H9 (cell line): ENCODE results near the gene VAV1. TPM values are rescaled to one million over a fixed set of nuclear protein-coding genes. Genes with fewer than 3 reads are reported as not detected.

Source experiments
- DNase-seq: peaks from one replicate; pipeline ENCODE4 v3.0.0-alpha.2; 2017
- H2AFZ ChIP-seq: one replicate; pipeline ENCODE4 v1.6.1; 2013; ENCODE audit warnings: mild to moderate bottlenecking, low read length, control low read depth, moderate library complexity
- H2AK5ac ChIP-seq: 2 replicates; pipeline ENCODE4 v1.6.1; 2013; ENCODE audit warnings: low read length, control low read depth, mixed read lengths; ENCODE audit not compliant: insufficient read length
- H2BK120ac ChIP-seq: one replicate; pipeline ENCODE4 v1.6.1; 2013; ENCODE audit warnings: low read depth, mild to moderate bottlenecking, low read length, control low read depth, inconsistent platforms; ENCODE audit not compliant: poor library complexity, severe bottlenecking
- H2BK12ac ChIP-seq: 2 replicates; pipeline ENCODE4 v1.6.1; 2013; ENCODE audit warnings: low read length, control low read depth, mixed read lengths, low read depth; ENCODE audit not compliant: insufficient read length
- H2BK15ac ChIP-seq: 2 replicates; pipeline ENCODE4 v1.6.1; 2013; ENCODE audit warnings: low read depth, low read length, control low read depth
- H2BK20ac ChIP-seq: one replicate; pipeline ENCODE4 v1.6.1; 2013; ENCODE audit warnings: low read depth, mild to moderate bottlenecking, low read length, control low read depth, inconsistent platforms; ENCODE audit not compliant: poor library complexity, severe bottlenecking
- H2BK5ac ChIP-seq: 2 replicates; pipeline ENCODE4 v1.6.1; 2013; ENCODE audit warnings: low read length, control low read depth, mixed read lengths; ENCODE audit not compliant: insufficient read length
- H3K14ac ChIP-seq: 2 replicates; pipeline ENCODE4 v1.6.1; 2013; ENCODE audit warnings: low read length, control low read depth; ENCODE audit not compliant: insufficient read depth
- H3K18ac ChIP-seq: 2 replicates; pipeline ENCODE4 v1.6.1; 2013; ENCODE audit warnings: low read depth, mild to moderate bottlenecking, mixed read lengths, low read length, control low read depth; ENCODE audit not compliant: insufficient read length
- H3K23ac ChIP-seq: 2 replicates; pipeline ENCODE4 v1.6.1; 2013; ENCODE audit warnings: low read length, control low read depth, mixed read lengths, low read depth; ENCODE audit not compliant: insufficient read length
- H3K23me2 ChIP-seq: 2 replicates; pipeline ENCODE4 v1.6.1; 2013; ENCODE audit warnings: low read depth, mild to moderate bottlenecking, mixed read lengths, low read length, control low read depth; ENCODE audit not compliant: insufficient read length, poor library complexity, severe bottlenecking
- H3K27ac ChIP-seq: 2 replicates; pipeline ENCODE4 v1.5.1; 2013; ENCODE audit warnings: low read length, control low read depth, mixed read lengths, low read depth; ENCODE audit not compliant: insufficient read length
- H3K27me3 ChIP-seq: 2 replicates; pipeline ENCODE4 v1.6.1; 2013; ENCODE audit warnings: low read length, control low read depth, inconsistent platforms; ENCODE audit not compliant: insufficient read depth
- H3K4ac ChIP-seq: 2 replicates; pipeline ENCODE4 v1.6.1; 2013; ENCODE audit warnings: low read depth, mild to moderate bottlenecking, control low read depth, inconsistent platforms, low read length, moderate library complexity
- H3K4me1 ChIP-seq: 2 replicates; pipeline ENCODE4 v1.6.1; 2013; ENCODE audit warnings: low read length, control low read depth, inconsistent platforms; ENCODE audit not compliant: insufficient read depth
- H3K4me2 ChIP-seq: 2 replicates; pipeline ENCODE4 v1.6.1; 2013; ENCODE audit warnings: low read length, control low read depth, mixed read lengths; ENCODE audit not compliant: insufficient read length, insufficient read depth
- H3K56ac ChIP-seq: 2 replicates; pipeline ENCODE4 v1.6.1; 2013; ENCODE audit warnings: low read depth, mild to moderate bottlenecking, mixed read lengths, low read length, control low read depth; ENCODE audit not compliant: insufficient read length
- H3K79me1 ChIP-seq: 2 replicates; pipeline ENCODE4 v1.6.1; 2013; ENCODE audit warnings: low read depth, mild to moderate bottlenecking, moderate library complexity, low read length, control low read depth, inconsistent platforms; ENCODE audit not compliant: insufficient read depth, poor library complexity, severe bottlenecking
- H3K79me2 ChIP-seq: 2 replicates; pipeline ENCODE4 v1.6.1; 2013; ENCODE audit warnings: low read length, control low read depth, inconsistent platforms; ENCODE audit not compliant: insufficient read depth
- H3K9ac ChIP-seq: 2 replicates; pipeline ENCODE4 v1.6.1; 2013; ENCODE audit warnings: low read length, control low read depth, mixed read lengths; ENCODE audit not compliant: insufficient read length; ENCODE audit errors: extremely low read depth
- H3K9me3 ChIP-seq: one replicate; pipeline ENCODE4 v1.6.1; 2013; ENCODE audit warnings: low read depth, low read length, inconsistent platforms; ENCODE audit not compliant: control insufficient read depth
- H3T11ph ChIP-seq: one replicate; pipeline ENCODE4 v1.6.1; 2013; ENCODE audit warnings: mild to moderate bottlenecking, low read length, control low read depth, inconsistent platforms
- H4K20me1 ChIP-seq: one replicate; pipeline ENCODE4 v1.6.1; 2013; ENCODE audit not compliant: control insufficient read depth, insufficient read length, insufficient read depth
- H4K5ac ChIP-seq: 2 replicates; pipeline ENCODE4 v1.6.1; 2013; ENCODE audit warnings: low read depth, mild to moderate bottlenecking, mixed read lengths, low read length, control low read depth; ENCODE audit not compliant: insufficient read length
- H4K8ac ChIP-seq: replicated peaks from 2 replicates; pipeline ENCODE4 v1.6.1; 2013; ENCODE audit warnings: low read length, control low read depth, mixed read lengths, low read depth; ENCODE audit not compliant: insufficient read length
- H4K91ac ChIP-seq: 2 replicates; pipeline ENCODE4 v1.6.1; 2013; ENCODE audit warnings: low read depth, mild to moderate bottlenecking, moderate library complexity, mixed read lengths, low read length, control low read depth; ENCODE audit not compliant: insufficient read length
- H3K27ac Mint-ChIP-seq, 3 experiments: 2 replicates in 2 of 3; 3 replicates in 1 of 3; pipeline ENCODE4 v1.8.0; 2020 to 2021; ENCODE audit warnings: mixed read lengths in 3 of 3, mild to moderate bottlenecking in 1 of 3, moderate library complexity in 1 of 3
- H3K27me3 Mint-ChIP-seq: 2 replicates; pipeline ENCODE4 v1.8.0; 2021; ENCODE audit warnings: low read depth, mild to moderate bottlenecking, moderate library complexity, mixed read lengths
- H3K36me3 Mint-ChIP-seq, 3 experiments: 2 replicates in 2 of 3; 3 replicates in 1 of 3; pipeline ENCODE4 v1.8.0; 2020 to 2021; ENCODE audit warnings: low read depth in 3 of 3, mixed read lengths in 3 of 3; ENCODE audit not compliant: insufficient read depth in 1 of 3
- H3K4me1 Mint-ChIP-seq, 2 experiments: 2 replicates each; pipeline ENCODE4 v1.8.0; 2020; ENCODE audit warnings: mixed read lengths in 2 of 2
- H3K4me3 Mint-ChIP-seq, 2 experiments: 2 replicates in 1 of 2; 3 replicates in 1 of 2; pipeline ENCODE4 v1.8.0; 2020 to 2021; ENCODE audit warnings: mild to moderate bottlenecking in 2 of 2, mixed read lengths in 2 of 2, moderate library complexity in 1 of 2
- H3K9me3 Mint-ChIP-seq, 2 experiments: 2 replicates in 1 of 2; 3 replicates in 1 of 2; pipeline ENCODE4 v1.8.0; 2020; ENCODE audit warnings: mild to moderate bottlenecking in 2 of 2, mixed read lengths in 2 of 2, moderate library complexity in 1 of 2
- CTCF ChIP-seq: fragments of 200-600 bp; sonication (generic); conservative IDR thresholded peaks from 3 replicates; pipeline ENCODE4 v1.8.0; 2021; ENCODE audit warnings: antibody characterized with exemption, mild to moderate bottlenecking
- WGBS: extraction: QIAGEN DNeasy Blood & Tissue Kit; methylation state at CpG from one replicate; pipeline ENCODE4 v1.1.7; 2013; ENCODE audit warnings: missing lambda C conversion rate, low lambda C conversion rate, mixed read lengths; ENCODE audit not compliant: insufficient read length; ENCODE audit errors: extremely low coverage; 5-methylcytosine and 5-hydroxymethylcytosine counted together
- total RNA-seq: library from RNA; stranded (reverse); gene quantifications from 2 replicates; pipeline ENCODE4 v1.2.1, GENCODE V29; 2021

VAV1 gene
- total RNA-seq, 1 experiment from 2014 or later, result 0.90 TPM

DNA sequence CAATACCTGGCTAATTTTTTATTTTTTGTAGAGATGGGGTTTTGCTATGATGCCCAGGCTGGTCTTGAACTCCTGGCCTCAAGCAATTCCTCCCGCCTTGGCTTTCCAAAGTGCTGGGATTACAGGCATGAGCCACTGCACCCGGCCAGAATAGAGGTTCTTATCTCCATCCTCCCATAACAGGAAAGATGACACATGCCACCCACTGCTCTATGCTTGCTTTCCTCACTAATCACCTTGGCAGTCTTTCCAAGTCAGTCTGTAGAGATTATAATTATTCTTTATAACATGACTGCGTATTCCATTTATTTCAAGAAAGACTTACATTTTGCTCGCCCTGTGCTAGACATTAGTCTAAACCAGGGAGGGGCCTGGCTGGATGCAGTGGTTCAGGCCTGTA is 6.7 kb downstream of the VAV1 start:
- no peaks in the 10 kb centered on the region for H3K4me1 Mint-ChIP-seq
- H2AK5ac ChIP-seq, result no peak overlapping the region
- no peak overlapping the region for H3K56ac ChIP-seq
- no peak overlapping the region for H2BK12ac ChIP-seq
- H3K9me3 ChIP-seq, result no peaks in the 10 kb centered on the region
- no peak for TF ChIP-seq CTCF
- H2BK5ac ChIP-seq, result no peak overlapping the region
- no peak overlapping the region for H2AFZ ChIP-seq
- no peak for DNase-seq
- H3K4ac ChIP-seq, result no peak overlapping the region
- no peak overlapping the region for H3K18ac ChIP-seq
- no peak overlapping the region for H4K91ac ChIP-seq
- no peak overlapping the region for H3T11ph ChIP-seq
- no peaks in the 10 kb centered on the region for H3K23me2 ChIP-seq
- H3K79me1 ChIP-seq, result no peaks in the 10 kb centered on the region
- H3K36me3 Mint-ChIP-seq, result no peaks in the 10 kb centered on the region
- H3K9me3 Mint-ChIP-seq, result peaks cover 3 to 48% of the 10 kb centered on the region in 2 experiments; a peak in 4 of 5 replicates
- H2BK20ac ChIP-seq, result no peak overlapping the region
- H4K20me1 ChIP-seq, result no peaks in the 10 kb centered on the region
- no peak overlapping the region for H3K23ac ChIP-seq
- H3K4me3 Mint-ChIP-seq, result no peak overlapping the region
- WGBS, result no CpG with 5 or more reads among the region's 4 CpGs
- no peak overlapping the region for H3K27ac Mint-ChIP-seq
- no peak overlapping the region for H3K4me2 ChIP-seq
- H2BK120ac ChIP-seq, result no peak overlapping the region
- H3K4me1 ChIP-seq, result no peaks in the 10 kb centered on the region
- H3K27me3 Mint-ChIP-seq, result peaks cover 5% of the 10 kb centered on the region
- no peak overlapping the region for H3K27ac ChIP-seq
- no peak overlapping the region for H4K8ac ChIP-seq
- H3K79me2 ChIP-seq, result no peaks in the 10 kb centered on the region
- H3K27me3 ChIP-seq, result no peaks in the 10 kb centered on the region
- H3K9ac ChIP-seq, result no peak overlapping the region
- H4K5ac ChIP-seq, result no peak overlapping the region
- H3K14ac ChIP-seq, result no peak overlapping the region
- no peak overlapping the region for H2BK15ac ChIP-seq
